ENCODE results near the gene NTN3. TPM values are rescaled to one million over a fixed set of nuclear protein-coding genes. Genes with fewer than 3 reads are reported as not detected.
A peak's percentile ranks its signal among the peaks of the same experiment; 100 is the strongest.

Gene NTN3
- polyA plus RNA-seq, 1 experiment, result 0.38 TPM

DNA sequence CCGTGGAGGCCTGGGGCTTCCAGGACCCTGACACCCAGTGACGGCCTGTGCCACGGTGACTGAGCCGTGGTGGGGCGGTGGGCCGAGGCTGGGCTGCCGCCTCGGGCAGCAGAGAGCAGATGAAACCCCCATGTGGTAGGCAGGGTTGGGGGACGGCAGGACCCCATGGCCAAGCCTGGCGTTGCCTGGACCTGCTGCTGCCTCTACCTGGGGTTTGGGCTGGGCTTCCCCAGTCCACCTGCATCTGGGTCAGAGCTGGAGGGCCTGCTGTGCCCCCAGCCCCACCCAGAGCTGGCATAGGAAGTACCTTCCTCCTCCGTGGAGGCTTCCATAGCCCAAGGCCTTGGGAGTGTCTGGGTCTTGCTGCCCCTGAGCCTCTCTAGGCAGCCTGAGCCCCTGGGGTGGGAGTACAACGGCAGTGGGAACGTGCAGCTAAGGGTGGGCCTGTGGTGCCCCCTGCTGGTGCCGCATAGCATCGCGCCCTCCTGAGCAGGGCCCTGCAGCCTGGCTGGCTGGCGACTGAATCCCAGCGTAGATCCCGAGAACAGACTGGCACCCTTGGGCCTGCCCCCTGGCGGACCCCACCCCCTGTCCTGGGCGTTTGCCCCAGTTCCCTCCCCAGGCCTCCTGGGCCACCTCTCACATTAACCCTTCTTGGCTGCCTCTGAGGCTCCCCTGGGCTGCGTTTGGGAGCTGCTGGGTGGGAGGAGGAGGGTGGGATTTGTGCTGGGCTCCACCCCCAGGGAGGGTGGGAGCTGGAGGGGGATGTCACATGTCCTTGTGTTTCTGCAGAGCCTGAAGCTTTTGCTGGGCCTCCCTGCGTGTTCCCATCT, 30.0 kb downstream of the NTN3 start:
- peak; percentile 60 for DNase-seq (ENCODE audit: low read depth, low spot score)
- Histone ChIP-seq H3K9me3 (ENCODE audit: control insufficient read depth, insufficient read depth, low read length) (no peaks in the 10 kb centered on the region; the same call in 1 of the 2 replicates), H3K27ac (ENCODE audit: low read depth, low read length) (no peak overlapping the region), H3K4me3 (ENCODE audit: low read depth, low read length) (peak overlapping the region; percentile 36), H3K27me3 (ENCODE audit: control insufficient read depth, insufficient read depth, low read length) (no peaks in the 10 kb centered on the region)
- TF ChIP-seq, protein P1, sequence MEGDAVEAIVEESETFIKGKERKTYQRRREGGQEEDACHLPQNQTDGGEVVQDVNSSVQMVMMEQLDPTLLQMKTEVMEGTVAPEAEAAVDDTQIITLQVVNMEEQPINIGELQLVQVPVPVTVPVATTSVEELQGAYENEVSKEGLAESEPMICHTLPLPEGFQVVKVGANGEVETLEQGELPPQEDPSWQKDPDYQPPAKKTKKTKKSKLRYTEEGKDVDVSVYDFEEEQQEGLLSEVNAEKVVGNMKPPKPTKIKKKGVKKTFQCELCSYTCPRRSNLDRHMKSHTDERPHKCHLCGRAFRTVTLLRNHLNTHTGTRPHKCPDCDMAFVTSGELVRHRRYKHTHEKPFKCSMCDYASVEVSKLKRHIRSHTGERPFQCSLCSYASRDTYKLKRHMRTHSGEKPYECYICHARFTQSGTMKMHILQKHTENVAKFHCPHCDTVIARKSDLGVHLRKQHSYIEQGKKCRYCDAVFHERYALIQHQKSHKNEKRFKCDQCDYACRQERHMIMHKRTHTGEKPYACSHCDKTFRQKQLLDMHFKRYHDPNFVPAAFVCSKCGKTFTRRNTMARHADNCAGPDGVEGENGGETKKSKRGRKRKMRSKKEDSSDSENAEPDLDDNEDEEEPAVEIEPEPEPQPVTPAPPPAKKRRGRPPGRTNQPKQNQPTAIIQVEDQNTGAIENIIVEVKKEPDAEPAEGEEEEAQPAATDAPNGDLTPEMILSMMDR (IDR thresholded peaks at IDR 0.05; ENCODE audit: low read depth, low read length), result peak; percentile 96
- POLR2A ChIA-PET, result interaction anchor here (0.5 to 2.2 kb wide), 14 partner anchors 10 to 633 kb away, joined by 3 to 11 read pairs (median 4); partner anchors contain the start of genes AMDHD2, ATP6V0C, CCNF and ECI1
- CTCF ChIA-PET, result interaction anchor here (0.5 to 2.6 kb wide), 34 partner anchors 9 to 1970 kb away, joined by 3 to 30 read pairs (median 4); partner anchors contain the start of genes ABCA3, ATP6V0C, CCNF and NTN3

GRCh38 chr16:2501946-2502895, 31.1 kb downstream of the NTN3 start:
- DNase-seq (ENCODE audit: low read depth, low spot score), result no peak
- Histone ChIP-seq H3K27ac (ENCODE audit: low read depth, low read length) (peak overlapping the region; percentile 62), H3K27me3 (ENCODE audit: control insufficient read depth, insufficient read depth, low read length) (no peaks in the 10 kb centered on the region), H3K9me3 (ENCODE audit: control insufficient read depth, insufficient read depth, low read length) (no peaks in the 10 kb centered on the region; the same call in 1 of the 2 replicates), H3K4me3 (ENCODE audit: low read depth, low read length) (no peak overlapping the region)
- ChIA-PET POLR2A (interaction anchor here (0.5 to 2.2 kb wide), 13 partner anchors 9 to 634 kb away, joined by 3 to 11 read pairs (median 4); partner anchors contain the start of genes AMDHD2, ATP6V0C, ECI1 and TBC1D24), CTCF (interaction anchor here (0.6 to 2.6 kb wide), 30 partner anchors 9 to 372 kb away, joined by 3 to 30 read pairs (median 4); partner anchors contain the start of genes ABCA3, ATP6V0C and CCNF)
- TF ChIP-seq, protein P1 (IDR thresholded peaks at IDR 0.05; ENCODE audit: low read depth, low read length), result no peak

DNA sequence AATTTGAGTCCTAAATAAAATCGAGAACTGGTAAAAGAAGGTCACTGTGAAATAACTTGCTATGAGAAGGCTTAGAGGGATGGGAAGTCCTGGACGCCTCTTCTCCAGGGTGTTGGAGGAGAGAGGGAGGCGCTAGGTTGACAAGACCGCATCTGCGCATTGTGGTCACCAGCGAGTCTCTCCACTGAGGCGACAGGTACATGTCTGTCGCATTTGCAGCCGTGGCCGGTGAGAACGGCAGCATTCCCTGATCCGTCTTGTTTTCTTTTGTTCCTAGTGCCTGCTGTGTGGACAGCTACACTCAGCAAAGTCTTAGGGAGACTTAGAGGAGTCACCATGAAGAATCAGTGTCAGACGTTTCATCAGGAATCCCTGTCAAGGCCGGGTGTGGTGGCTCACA, 34.6 kb downstream of the NTN3 start:
- Histone ChIP-seq H3K27ac (ENCODE audit: low read depth, low read length) (no peak overlapping the region), H3K9me3 (ENCODE audit: control insufficient read depth, insufficient read depth, low read length) (no peaks in the 10 kb centered on the region; the same call in 1 of the 2 replicates), H3K4me3 (ENCODE audit: low read depth, low read length) (no peak overlapping the region), H3K27me3 (ENCODE audit: control insufficient read depth, insufficient read depth, low read length) (no peaks in the 10 kb centered on the region)
- no peak for DNase-seq (ENCODE audit: low read depth, low spot score)
- TF ChIP-seq, protein P1 (IDR thresholded peaks at IDR 0.05; ENCODE audit: low read depth, low read length), result no peak
- ChIA-PET CTCF (no interaction called here), POLR2A (interaction anchor here (1.2 kb wide), 1 partner anchor 32 kb away, joined by 4 read pairs; no protein-coding TSS in a partner anchor)

GRCh38 chr16:2507052-2507659, 36.1 kb downstream of the NTN3 start:
- CTCF ChIA-PET, result no interaction called here
- Histone ChIP-seq H3K4me3 (ENCODE audit: low read depth, low read length) (no peak overlapping the region), H3K27me3 (ENCODE audit: control insufficient read depth, insufficient read depth, low read length) (no peaks in the 10 kb centered on the region), H3K9me3 (ENCODE audit: control insufficient read depth, insufficient read depth, low read length) (no peaks in the 10 kb centered on the region), H3K27ac (ENCODE audit: low read depth, low read length) (no peak overlapping the region)
- TF ChIP-seq, protein P1 (IDR thresholded peaks at IDR 0.05; ENCODE audit: low read depth, low read length), result no peak
- DNase-seq (ENCODE audit: low read depth, low spot score), result no peak
- POLR2A ChIA-PET, result interaction anchor here (1.2 kb wide), 1 partner anchor 30 kb away, joined by 4 read pairs; no protein-coding TSS in a partner anchor
